Stimulated activated effector memory CD8-positive, alpha-beta T cell treated with anti-CD3 and anti-CD28 coated beads, Interleukin-12 subunit alpha, Interleukin-12 subunit beta, amount 100 ng/mL, for 72 hours (primary cell): ENCODE measurements around the gene LITAF.
"Not testable (repeated sequence)": the region's sequence is repeated elsewhere in the genome, so short reads cannot be mapped to it uniquely, and the experiment has no call there.

Experiments used
- ATAC-seq: fragments of 150-1000 bp; cut with Tn5 transposase; 2 replicates; pipeline ENCODE4 v1.10.0; 2021
- DNase-seq, 2 donors: peaks; one replicate each; pipeline ENCODE4 v3.0.0; 2021 to 2022; ENCODE audit warnings: low spot score in 2 of 2
- H3K27ac Mint-ChIP-seq: one replicate; pipeline ENCODE4 v1.8.0; 2022; ENCODE audit warnings: mild to moderate bottlenecking, mixed read lengths
- H3K36me3 Mint-ChIP-seq: one replicate; pipeline ENCODE4 v1.8.0; 2022; ENCODE audit warnings: mild to moderate bottlenecking, mixed read lengths
- H3K4me1 Mint-ChIP-seq: one replicate; pipeline ENCODE4 v1.8.0; 2022; ENCODE audit warnings: mixed read lengths
- H3K4me3 Mint-ChIP-seq: one replicate; pipeline ENCODE4 v1.8.0; 2022; ENCODE audit warnings: mild to moderate bottlenecking, mixed read lengths
- H3K9me3 Mint-ChIP-seq: one replicate; pipeline ENCODE4 v1.8.0; 2022; ENCODE audit warnings: mixed read lengths

The LITAF gene

GRCh38 chr16:11520442-11520841, 66.3 kb downstream of the LITAF start:
- H3K4me3 Mint-ChIP-seq, result no peak overlapping the region

GRCh38 chr16:11517961-11518360, 68.8 kb downstream of the LITAF start:
- H3K27ac Mint-ChIP-seq, result no peak overlapping the region
- peaks cover 4% of the 10 kb centered on the region for H3K9me3 Mint-ChIP-seq
- no peak for ATAC-seq
- no peaks in the 10 kb centered on the region for H3K4me1 Mint-ChIP-seq
- no peak for DNase-seq
- H3K4me3 Mint-ChIP-seq, result no peak overlapping the region
- no peaks in the 10 kb centered on the region for H3K36me3 Mint-ChIP-seq

More at GRCh38 chr16:11520442-11520841, 66.3 kb downstream of the LITAF start:
- Mint-ChIP-seq H3K4me1 (no peaks in the 10 kb centered on the region), H3K27ac (no peak overlapping the region), H3K9me3 (peaks cover 4% of the 10 kb centered on the region), H3K36me3 (no peaks in the 10 kb centered on the region)
- ATAC-seq, result no peak
- DNase-seq, result no peak

DNA sequence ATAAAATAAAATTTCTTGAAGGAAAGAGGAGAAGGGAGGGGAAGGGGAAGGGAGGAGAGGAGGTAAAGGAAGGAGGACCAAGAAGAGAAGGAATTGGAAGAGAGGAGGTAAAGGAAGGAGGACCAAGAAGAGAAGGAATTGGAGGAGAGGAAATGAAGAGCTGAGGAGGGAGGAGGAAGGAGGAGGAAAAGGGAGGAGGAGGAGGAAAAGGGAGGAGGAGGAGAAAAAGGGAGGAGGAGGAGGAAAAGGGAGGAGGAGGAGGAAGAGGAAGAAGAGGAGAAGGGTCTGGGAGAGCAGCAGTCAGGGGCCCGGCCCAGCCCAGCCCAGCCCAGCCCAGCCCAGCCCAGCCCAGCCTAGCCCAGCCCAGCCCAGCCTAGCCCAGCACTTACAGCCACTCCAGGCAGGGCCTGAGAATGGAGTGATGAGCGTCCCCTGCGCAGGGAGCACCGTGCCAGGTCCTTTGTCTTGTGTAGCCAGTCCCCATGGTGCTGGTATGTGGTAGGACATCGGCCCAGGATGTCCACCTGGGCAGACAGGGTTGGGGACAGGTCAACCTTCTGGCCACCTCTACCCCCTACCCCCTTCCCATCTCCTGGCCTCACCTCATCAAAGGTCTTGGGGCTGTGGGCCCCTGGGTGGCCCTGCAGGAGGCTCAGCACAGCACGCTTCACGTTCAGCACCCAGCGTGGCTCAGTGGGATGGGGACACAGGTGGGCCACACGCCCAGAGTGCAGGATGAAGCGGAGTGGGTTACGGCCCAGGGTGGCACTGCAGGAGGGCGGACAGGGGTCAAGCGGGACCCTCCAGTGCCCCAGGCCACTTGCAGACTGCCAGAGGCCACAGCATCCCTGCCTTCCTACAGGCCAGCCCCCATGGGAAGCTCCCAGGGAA, 70.9 kb downstream of the LITAF start:
- Mint-ChIP-seq H3K4me3 (no peak overlapping the region), H3K36me3 (no peaks in the 10 kb centered on the region), H3K4me1 (no peaks in the 10 kb centered on the region), H3K27ac (no peak overlapping the region), H3K9me3 (peaks cover 4% of the 10 kb centered on the region)
- DNase-seq (no peak), ATAC-seq (peak; percentile 26)

GRCh38 chr16:11514283-11514682, 72.4 kb downstream of the LITAF start:
- no peaks in the 10 kb centered on the region for H3K9me3 Mint-ChIP-seq
- no peak overlapping the region for H3K4me3 Mint-ChIP-seq
- no peak overlapping the region for H3K27ac Mint-ChIP-seq
- H3K4me1 Mint-ChIP-seq, result no peaks in the 10 kb centered on the region
- H3K36me3 Mint-ChIP-seq, result no peaks in the 10 kb centered on the region
- ATAC-seq (no peak), DNase-seq (no peak)

DNA sequence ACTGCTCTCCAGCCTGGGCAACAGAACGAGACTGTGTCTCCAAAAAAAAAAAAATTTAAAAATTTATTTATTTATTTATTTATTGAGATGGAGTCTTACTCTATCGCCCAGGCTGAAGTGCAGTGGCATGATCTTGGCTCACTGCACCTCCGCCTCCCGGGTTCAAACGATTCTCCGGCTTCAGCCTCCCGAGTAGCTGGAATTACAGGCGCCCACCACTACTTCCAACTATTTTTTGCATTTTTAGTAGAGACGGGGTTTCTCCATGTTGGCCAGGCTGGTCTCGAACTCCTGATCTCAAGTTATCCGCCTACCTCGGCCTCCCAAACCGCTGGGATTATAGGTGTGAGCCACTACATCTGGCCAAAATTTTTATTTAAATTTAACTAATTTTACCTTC, 73.4 kb downstream of the LITAF start:
- H3K4me1 Mint-ChIP-seq, H3K4me3 Mint-ChIP-seq, ATAC-seq, H3K9me3 Mint-ChIP-seq, DNase-seq, H3K36me3 Mint-ChIP-seq, H3K27ac Mint-ChIP-seq: not testable (repeated sequence)

GRCh38 chr16:11511801-11512200, 74.9 kb downstream of the LITAF start:
- no peak for ATAC-seq
- no peaks in the 10 kb centered on the region for H3K9me3 Mint-ChIP-seq
- no peaks in the 10 kb centered on the region for H3K36me3 Mint-ChIP-seq
- DNase-seq, result no peak
- no peak overlapping the region for H3K4me3 Mint-ChIP-seq
- H3K27ac Mint-ChIP-seq, result no peak overlapping the region
- no peaks in the 10 kb centered on the region for H3K4me1 Mint-ChIP-seq

GRCh38 chr16:11511328-11511727, 75.4 kb downstream of the LITAF start:
- Mint-ChIP-seq H3K4me1 (no peaks in the 10 kb centered on the region), H3K4me3 (no peak overlapping the region), H3K27ac (no peak overlapping the region), H3K36me3 (no peaks in the 10 kb centered on the region), H3K9me3 (no peaks in the 10 kb centered on the region)
- no peak for ATAC-seq
- DNase-seq, result no peak

GRCh38 chr16:11510178-11510973, 76.3 kb downstream of the LITAF start:
- Mint-ChIP-seq H3K36me3 (no peaks in the 10 kb centered on the region), H3K4me1 (no peaks in the 10 kb centered on the region), H3K9me3 (no peaks in the 10 kb centered on the region), H3K27ac (peak overlapping the region; percentile 24), H3K4me3 (no peak overlapping the region)
- ATAC-seq (no peak), DNase-seq (no peak)

GRCh38 chr16:11507991-11508390, 78.7 kb downstream of the LITAF start:
- Mint-ChIP-seq H3K27ac (no peak overlapping the region), H3K4me1 (no peaks in the 10 kb centered on the region), H3K4me3 (no peak overlapping the region), H3K36me3 (no peaks in the 10 kb centered on the region), H3K9me3 (no peaks in the 10 kb centered on the region)
- ATAC-seq (no peak), DNase-seq (no peak)

- no peak for ATAC-seq
- Mint-ChIP-seq H3K9me3 (no peaks in the 10 kb centered on the region), H3K27ac (peak overlapping the region; percentile 56), H3K36me3 (no peaks in the 10 kb centered on the region), H3K4me1 (no peaks in the 10 kb centered on the region), H3K4me3 (no peak overlapping the region)
- no peak for DNase-seq
Observed at GRCh38 chr16:11507350-11507749, 79.4 kb downstream of the LITAF start.

GRCh38 chr16:11506741-11507305, 79.9 kb downstream of the LITAF start:
- ATAC-seq (peak; percentile 36), DNase-seq (no peak)
- Mint-ChIP-seq H3K36me3 (no peaks in the 10 kb centered on the region), H3K9me3 (no peaks in the 10 kb centered on the region), H3K27ac (peak overlapping the region; percentile 56), H3K4me1 (no peaks in the 10 kb centered on the region), H3K4me3 (no peak overlapping the region)

GRCh38 chr16:11504261-11504660, 82.5 kb downstream of the LITAF start:
- H3K27ac Mint-ChIP-seq, H3K36me3 Mint-ChIP-seq, H3K9me3 Mint-ChIP-seq, H3K4me1 Mint-ChIP-seq, H3K4me3 Mint-ChIP-seq, DNase-seq, ATAC-seq: not testable (repeated sequence)

DNA sequence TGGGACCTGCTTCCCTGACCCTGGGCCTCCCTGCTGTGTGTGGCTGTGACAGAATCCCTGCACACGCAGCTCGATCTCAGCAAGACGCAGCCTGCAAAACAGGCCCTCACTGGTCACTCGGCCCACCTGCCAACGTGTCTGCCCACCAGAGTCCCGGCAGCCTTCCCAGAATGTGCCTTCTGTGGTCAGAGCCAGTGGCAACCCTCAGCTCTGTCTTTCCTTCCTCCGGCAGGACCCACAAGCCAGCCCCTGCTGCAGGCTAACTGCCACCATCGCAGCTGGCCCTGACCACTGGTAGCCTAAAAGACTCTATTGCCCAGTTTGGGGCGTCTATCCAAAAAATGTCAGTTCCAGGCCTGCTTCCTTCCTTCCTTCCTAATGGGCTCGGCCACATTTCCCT, 83.2 kb downstream of the LITAF start:
- Mint-ChIP-seq H3K4me3 (no peak overlapping the region), H3K4me1 (no peaks in the 10 kb centered on the region), H3K36me3 (no peaks in the 10 kb centered on the region), H3K9me3 (no peaks in the 10 kb centered on the region), H3K27ac (no peak overlapping the region)
- DNase-seq, result no peak
- no peak for ATAC-seq

DNA sequence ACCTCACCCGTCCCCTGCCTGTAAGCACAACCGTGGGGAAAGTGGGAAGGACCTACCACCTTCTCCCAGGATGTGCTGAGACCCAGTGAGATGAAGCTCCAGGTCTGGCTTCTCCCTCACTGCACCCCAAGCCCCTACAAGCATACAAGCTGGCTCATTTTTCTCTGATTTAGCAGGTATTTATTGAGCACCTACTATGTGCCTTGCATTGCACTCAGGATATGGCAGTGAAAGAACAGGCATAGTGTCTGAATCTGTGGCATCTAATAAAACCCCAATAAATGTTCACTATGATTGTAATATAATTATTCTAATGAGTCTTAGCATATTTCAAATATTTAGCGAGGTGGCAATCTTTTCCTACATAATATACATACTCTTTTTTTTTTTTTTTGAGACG, 84.5 kb downstream of the LITAF start:
- Mint-ChIP-seq H3K4me3 (no peak overlapping the region), H3K36me3 (no peaks in the 10 kb centered on the region), H3K27ac (no peak overlapping the region), H3K9me3 (no peaks in the 10 kb centered on the region), H3K4me1 (peaks cover 7% of the 10 kb centered on the region)
- ATAC-seq (no peak), DNase-seq (no peak)

GRCh38 chr16:11501632-11502031, 85.1 kb downstream of the LITAF start:
- ATAC-seq, result no peak
- Mint-ChIP-seq H3K4me3 (no peak overlapping the region), H3K4me1 (peaks cover 7% of the 10 kb centered on the region), H3K9me3 (no peaks in the 10 kb centered on the region), H3K27ac (no peak overlapping the region), H3K36me3 (no peaks in the 10 kb centered on the region)
- DNase-seq, result no peak
